IMR-90 (cell line): ENCODE results near the gene MLANA.

Experiments
- CTCF ChIP-seq: conservative IDR thresholded peaks from 2 replicates; pipeline ENCODE4 v1.5.1; 2012; ENCODE audit warnings: mild to moderate bottlenecking, low read depth, low read length, improper control_type of control experiment
- MXI1 ChIP-seq: IDR thresholded peaks from 2 replicates; pipeline ENCODE4 v1.6.1; 2012; ENCODE audit warnings: low read depth, mild to moderate bottlenecking, low read length, moderate library complexity, borderline replicate concordance
- POLR2A ChIP-seq: IDR thresholded peaks from 2 replicates; pipeline ENCODE4 v1.6.1; 2012; ENCODE audit warnings: mild to moderate bottlenecking, low read depth, low read length
- RAD21 ChIP-seq: IDR thresholded peaks from 2 replicates; pipeline ENCODE4 v1.6.1; 2012; ENCODE audit warnings: low read length, improper control_type of control experiment
- SMC3 ChIP-seq: fragments of 150-350 bp; IDR thresholded peaks from 2 replicates; pipeline ENCODE4 v1.6.1; 2016; ENCODE audit warnings: low read depth, mild to moderate bottlenecking, antibody characterized with exemption, low read length, moderate library complexity
- TF ChIP-seq, protein P1 (sequence below): fragments of 150-350 bp; IDR thresholded peaks from 2 replicates; pipeline ENCODE4 v1.6.1; 2017; ENCODE audit warnings: mild to moderate bottlenecking, antibody characterized with exemption, low read length, low read depth

- TF ChIP-seq CTCF (no peak), POLR2A (no peak), MXI1 (no peak), RAD21 (no peak), SMC3 (no peak)
- TF ChIP-seq, protein P1, sequence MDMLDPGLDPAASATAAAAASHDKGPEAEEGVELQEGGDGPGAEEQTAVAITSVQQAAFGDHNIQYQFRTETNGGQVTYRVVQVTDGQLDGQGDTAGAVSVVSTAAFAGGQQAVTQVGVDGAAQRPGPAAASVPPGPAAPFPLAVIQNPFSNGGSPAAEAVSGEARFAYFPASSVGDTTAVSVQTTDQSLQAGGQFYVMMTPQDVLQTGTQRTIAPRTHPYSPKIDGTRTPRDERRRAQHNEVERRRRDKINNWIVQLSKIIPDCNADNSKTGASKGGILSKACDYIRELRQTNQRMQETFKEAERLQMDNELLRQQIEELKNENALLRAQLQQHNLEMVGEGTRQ, result no peak
Measured at GRCh38 chr9:5850724-5851122, 40.0 kb upstream of the MLANA start.
